Colon (tissue), 2 donors: ENCODE measurements around the gene PPP1CA.
"Not testable (repeated sequence)": the region's sequence is repeated elsewhere in the genome, so short reads cannot be mapped to it uniquely, and the experiment has no call there.

ENCODE experiments used
- FAIRE-seq: peaks from 2 replicates; lab custom pipeline; 2012; peaks lifted over from hg19 to GRCh38; lab: Jason Lieb, UNC
- donor health status: control.
- donor health status: control.

The PPP1CA gene

DNA sequence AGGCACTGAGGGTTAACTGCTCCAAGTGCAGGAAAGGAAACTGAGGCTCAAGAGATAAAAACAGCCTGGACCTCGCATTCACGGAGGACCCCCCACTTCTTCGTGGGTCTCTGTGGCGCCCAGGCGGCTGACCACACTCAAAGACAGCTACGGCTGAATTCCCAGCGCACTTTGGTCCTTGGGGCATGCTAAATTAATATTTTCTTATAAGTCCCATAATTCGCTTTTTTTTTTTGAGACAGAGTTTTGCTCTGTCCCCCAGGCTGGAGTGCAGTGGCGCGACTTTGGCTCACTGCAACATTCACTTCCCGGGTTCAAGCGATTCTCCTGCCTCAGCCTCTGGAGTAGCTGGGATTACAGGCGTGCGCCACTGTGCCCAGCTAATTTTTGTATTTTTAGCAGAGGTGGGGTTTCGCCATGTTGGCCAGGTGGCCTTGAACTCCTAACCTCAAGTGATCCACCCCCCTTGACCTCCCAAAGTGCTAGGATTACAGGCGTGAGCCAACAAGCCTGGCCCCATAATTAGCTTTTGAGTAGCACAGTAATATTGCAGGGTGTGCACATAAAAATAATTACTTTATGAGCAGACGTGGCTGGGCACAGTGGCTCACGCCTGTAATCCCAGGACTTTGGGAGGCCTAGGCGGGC is 658 bp upstream of the PPP1CA start:
- FAIRE-seq, result not testable (repeated sequence)

DNA sequence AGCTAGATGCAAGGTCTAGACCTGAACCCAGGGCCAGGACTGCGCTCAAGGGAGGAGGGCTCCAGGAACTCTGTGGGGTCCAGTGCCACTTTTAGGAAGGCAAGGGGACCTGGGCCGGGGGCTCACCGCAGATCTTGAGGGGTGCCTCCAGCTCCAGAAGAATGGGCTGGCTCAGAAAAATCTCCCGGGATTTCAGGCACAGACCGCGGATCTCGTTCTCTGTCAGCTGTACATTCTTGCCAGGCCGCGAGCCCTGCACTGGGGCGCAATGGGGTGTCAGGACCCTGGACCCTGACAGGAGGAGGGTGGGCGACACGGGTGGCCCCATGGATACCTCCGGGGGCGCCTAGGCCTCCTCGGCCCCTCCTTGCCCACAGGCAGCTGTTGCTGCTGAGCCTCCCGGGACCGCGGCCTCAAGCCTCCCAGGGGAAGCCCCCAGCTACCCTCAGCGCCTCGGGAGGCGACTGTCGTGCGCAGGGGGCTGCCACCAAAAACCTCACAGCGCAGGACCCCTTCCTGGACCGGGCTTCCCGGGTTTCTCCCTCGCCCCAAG is 640 bp downstream of the PPP1CA start:
- no peak for FAIRE-seq

DNA sequence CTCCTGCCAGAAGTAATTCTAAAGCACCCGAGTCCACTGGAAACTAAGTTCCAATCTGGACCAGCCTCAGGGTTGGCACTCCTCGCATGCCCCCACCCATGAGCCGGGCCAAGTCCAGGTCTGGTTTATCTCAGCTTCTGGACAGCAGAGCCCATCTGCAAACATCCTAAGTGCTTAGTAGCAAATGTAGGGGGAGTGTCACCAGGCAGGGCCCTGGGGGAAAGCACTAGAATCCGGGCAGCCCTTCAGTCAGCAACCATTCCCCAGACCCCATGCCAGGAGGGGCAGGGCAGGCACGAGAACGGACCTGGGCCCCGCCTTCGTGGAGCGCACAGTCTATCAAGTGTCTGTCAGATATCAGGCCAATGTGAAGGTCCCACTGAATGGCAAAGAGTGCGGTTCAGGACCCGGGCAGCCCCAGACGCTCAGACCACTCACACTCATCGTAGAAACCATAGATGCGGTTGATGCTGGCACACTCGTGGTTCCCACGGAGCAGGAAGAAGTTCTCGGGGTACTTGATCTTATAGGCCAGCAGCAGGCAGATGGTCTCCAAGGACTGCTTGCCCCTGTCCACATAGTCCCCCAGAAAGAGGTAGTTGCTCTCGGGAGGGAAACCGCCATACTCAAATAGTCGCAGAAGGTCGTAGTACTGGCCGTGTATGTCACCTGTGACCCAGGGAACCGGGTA is 1.3 kb downstream of the PPP1CA start:
- no peak for FAIRE-seq

DNA sequence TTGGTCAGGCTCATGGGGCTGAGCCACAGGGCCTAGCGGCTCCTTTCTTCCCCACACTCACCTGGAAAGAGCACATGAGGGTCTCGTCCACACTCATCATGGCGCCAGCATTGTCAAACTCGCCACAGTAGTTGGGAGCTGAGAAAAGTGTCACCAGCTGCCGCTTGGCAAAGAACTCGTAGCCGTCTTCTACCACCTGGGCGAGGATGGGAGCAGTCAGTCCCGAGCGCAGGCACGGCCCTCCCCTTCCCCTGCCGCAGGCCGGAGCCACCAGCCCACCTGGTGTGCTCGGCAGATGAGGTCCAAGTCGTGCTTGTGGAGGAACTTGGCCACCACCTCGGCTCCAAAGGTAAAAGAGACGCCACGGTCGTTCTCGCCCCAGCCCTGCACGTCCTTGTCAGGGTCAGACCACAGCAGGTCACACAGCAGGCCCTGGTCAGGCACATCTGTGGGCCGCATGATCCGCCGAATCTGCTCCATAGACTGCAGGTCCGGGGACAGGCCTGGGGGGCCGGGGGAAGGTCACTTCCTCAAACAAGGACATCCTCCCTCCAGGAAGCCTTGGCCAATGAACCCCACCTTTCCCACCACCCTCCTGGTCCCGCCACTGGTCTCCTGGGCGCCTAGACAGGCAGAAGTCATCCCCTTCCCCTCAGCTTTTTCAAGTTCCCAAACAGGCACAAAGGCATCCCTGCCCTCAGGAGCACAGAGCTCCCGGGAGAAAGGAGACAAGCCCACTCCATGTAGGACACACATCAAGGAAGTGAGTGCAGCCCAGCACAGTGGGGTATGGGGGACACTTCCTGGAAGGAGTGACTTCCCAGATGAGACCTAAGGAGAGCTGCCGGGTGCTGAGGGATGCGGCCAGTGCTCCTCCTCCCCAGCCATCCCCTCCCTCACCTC is 2.7 kb downstream of the PPP1CA start:
- no peak for FAIRE-seq

DNA sequence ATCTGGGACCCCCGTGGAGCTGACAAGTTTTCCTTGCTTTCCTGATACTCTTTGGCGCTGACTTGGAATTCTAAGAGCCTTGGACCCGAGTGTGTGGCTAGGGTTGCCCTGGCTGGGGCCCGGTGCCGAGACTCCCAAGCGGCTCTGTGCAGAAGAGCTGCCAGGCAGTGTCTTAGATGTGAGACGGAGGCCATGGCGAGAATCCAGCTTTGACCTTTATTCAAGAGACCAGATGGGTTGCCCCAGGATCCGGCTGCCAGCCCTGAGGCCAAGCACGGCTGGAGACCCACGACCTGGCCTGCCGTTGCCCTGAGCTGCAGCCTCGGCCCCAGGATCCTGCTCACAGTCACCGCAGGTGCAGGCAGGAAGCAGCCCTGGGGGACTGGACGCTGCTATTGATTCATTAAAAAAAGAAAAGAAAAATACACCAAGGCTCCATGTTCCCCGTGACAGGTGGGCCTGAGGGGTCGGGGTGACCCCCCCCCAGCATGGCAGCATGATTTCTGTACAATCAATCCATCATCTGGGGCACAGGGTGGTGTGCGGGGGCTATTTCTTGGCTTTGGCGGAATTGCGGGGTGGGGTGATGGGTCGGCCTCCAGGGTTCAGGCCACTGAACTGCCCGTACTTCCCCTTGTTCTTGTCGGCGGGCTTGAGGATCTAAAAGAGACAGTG is 3.5 kb downstream of the PPP1CA start:
- no peak for FAIRE-seq

DNA sequence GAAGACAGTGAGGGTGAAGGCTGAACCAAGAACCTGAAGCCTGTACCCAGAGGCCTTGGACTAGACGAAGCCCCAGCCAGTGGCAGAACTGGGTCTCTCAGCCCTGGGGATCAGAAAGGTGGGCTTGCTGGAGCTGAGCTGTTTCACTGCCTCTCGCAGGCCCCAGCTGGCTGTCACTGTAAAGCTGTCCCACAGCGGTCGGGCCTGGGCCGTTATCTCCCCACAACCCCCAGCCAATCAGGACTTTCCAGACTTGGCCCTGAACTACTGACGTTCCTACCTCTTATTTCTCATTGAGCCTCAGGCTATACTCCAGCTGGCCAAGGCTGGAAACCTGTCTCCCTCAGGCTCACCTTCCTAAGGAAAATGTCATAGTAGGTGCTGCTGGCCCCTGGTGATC is 4.1 kb downstream of the PPP1CA start:
- FAIRE-seq, result no peak

DNA sequence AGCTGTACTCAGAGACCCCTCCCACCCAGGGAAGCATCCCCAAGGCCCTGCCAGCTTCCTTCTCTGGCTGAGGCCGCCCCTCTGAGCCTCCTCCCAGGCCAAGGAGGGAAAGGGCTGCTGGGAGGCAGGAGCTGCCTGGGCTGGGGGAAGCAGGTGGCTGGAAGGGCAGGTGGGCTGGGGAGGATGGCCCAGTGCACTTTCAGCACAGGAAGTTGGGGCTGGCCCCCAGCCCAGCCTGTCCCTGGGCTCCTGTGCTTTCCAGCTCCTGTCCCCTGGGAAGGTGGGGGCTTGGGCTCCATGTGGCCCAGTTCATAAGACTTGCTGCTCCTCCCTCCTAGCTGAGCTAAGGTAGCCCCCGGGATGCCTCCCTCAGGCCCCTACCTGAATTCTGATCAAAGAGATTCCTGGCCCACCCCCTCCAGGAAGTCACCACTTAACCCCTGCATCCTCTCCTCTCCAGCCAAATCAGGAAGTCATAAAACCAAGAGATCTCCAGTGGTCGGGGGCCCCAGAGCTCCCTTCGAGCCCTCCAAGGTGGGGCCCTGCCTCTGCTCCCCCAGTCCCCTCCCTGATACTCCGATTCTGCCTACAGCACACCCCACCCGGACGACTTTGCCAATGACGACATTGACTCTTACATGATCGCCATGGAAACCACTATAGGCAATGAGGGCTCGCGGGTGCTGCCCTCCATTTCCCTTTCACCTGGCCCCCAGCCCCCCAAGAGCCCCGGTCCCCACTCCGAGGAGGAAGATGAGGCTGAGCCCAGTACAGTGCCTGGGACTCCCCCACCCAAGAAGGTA is 4.9 kb downstream of the PPP1CA start:
- no peak for FAIRE-seq

DNA sequence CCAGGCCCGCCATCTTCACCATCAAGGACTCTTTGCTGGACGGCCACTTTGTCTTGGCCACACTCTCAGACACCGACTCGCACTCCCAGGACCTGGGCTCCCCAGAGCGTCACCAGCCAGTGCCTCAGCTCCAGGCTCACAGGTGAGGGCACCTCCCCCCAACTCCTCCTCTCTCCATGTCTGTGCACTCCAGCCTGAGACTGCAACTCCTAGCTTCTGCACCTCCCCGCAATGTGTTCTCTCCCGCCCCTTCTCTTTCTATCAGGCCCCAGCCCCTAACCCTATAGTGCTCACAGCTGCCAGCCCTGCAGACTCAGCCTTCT is 5.4 kb downstream of the PPP1CA start:
- no peak for FAIRE-seq

DNA sequence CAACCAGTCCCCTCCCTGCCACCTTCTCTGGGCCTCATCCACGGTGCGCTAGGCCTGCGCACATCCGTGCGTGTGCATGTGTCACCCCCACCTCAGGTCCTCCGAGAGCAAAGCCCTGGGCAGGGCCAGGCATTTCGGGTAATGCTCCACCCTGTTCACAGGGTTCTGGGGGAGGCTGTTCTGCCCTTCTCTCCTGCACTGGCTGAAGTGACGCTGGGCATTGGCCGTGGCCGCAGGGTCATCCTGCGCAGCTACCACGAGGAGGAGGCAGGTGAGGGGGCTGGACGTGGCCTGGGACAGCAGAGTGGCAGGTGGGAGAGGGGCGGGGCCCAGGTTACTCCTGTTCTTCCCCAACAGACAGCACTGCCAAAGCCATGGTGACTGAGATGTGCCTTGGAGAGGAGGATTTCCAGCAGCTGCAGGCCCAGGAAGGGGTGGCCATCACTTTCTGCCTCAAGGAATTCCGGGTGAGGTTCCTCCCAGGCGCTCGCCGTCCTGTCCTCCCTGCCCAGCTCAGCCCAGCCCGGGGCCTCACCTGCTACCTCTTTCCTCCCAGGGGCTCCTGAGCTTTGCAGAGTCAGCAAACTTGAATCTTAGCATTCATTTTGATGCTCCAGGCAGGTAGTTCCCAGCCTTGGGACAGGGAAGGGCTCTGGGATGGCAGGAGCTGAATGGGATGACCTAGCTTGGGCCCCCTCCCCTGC is 6.0 kb downstream of the PPP1CA start:
- no peak for FAIRE-seq

DNA sequence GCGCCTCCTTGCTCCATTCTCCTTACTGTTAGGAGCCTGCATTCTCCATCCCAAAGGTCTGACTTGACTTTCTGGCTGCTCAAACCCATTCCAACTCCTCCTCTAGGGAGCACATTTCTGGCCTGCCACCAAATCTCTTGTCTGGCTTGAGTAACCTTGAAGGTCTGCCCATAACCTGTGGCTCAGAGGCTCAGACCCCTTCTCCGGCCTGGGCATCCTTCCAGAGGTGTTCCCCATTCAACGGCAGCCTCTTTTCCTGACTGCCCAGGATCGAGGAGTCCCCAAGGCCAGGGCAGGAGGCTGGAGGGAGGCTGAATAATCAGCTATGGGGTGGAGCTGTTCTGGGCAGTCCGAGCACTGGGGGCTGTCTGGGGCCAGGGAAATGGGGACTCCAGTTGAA is 7.7 kb downstream of the PPP1CA start:
- FAIRE-seq, result no peak

DNA sequence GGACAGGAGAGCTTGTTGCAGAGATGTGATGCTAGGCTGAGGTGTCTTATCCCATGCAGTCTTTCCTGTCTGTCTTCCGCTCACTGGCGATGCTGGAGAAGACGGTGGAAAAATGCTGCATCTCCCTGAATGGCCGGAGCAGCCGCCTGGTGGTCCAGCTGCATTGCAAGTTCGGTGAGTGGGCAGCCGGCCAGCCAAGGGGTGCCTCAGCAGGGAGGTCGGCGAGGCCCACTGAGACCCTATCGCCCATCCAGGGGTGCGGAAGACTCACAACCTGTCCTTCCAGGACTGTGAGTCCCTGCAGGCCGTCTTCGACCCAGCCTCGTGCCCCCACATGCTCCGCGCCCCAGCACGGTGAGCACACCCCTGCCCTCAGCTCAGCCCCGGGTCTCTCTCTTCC is 8.2 kb downstream of the PPP1CA start:
- FAIRE-seq, result no peak

DNA sequence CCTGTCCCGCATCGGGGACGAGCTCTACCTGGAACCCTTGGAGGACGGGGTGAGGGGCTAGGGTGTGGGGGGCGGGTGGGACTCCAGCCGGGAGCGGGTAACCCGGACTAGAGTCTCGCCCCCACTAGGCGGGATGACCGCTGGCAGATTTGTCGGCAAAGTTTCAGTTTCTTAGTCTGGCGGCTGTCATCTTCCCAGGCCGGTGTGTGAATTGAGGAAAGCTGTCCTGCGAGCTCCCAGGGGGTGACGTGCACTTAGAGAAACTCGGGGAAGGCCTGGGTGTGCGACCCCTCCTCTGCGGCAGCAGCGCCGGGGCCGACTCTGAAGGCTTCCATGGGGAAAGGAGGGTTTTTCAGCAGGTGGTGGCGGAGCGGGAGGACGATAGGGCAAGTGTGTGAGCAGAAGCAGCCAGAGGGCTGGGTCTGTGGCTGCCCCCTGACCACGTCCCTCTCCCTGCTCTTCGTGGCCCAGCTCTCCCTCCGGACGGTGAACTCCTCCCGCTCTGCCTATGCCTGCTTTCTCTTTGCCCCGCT is 9.4 kb downstream of the PPP1CA start:
- FAIRE-seq, result no peak

DNA sequence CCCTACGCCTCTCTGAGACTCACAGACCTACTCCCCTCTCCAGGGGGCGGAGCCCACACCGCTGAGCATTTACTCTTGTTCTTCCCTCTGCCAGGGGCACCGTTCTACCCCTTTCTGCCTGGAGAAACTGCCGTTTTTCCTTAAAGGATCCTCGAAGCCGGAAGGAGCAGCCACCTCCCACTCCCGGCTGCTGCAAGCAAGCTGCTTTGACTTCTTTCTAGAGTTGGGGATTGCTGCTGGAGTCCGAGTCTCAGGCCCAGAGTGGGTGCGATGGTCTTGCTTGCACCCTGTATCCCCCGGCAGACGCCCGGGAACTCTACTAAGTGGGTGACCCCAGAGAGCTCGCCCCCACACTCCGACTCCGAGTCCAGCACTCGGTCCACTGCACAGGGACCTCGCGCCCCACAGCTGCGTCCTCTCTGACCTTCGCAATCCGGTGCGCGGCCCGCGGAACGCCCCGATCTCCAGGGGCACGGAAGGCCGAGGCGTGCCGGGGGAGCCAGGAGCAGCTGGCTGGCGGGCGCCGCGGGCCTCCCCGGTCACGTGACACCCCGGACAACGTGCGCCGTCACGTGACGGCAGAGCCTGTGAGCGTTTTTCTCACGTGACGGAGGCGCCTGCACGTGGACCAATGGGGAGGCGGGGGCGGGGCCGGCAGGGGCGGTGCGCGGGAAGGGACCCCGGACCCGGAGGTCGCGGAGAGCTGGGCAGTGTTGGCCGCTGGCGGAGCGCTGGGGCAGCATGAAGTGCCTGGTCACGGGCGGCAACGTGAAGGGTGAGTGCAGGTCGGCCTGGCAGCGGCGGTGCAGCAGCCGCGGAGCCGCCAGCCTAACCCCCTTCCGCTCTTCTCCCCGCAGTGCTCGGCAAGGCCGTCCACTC is 10.1 kb downstream of the PPP1CA start, which contains the start of gene RAD9A:
TSS of gene RAD9A (plus strand) at position 683 of the 879 bp plus-strand sequence. CDS start at position 742, 59 bp downstream.
- no peak for FAIRE-seq

DNA sequence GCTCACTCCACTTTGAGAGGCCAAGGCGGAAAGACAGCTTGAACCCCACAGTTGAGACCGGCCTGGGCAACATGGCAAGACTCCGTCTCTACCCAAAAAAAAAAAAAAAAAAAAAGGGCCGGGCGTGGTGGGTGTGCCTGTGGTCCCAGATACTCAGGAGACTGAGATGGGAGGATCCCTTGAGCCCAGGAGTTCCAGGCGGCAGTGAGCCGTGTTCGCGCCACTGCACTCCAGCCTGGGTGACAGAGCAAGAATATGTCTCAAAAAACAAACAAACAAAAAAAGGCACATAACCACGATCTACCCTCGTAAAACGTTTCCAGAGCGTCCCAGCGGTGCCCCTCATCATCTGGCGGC is 10.7 kb downstream of the PPP1CA start:
- no peak for FAIRE-seq

DNA sequence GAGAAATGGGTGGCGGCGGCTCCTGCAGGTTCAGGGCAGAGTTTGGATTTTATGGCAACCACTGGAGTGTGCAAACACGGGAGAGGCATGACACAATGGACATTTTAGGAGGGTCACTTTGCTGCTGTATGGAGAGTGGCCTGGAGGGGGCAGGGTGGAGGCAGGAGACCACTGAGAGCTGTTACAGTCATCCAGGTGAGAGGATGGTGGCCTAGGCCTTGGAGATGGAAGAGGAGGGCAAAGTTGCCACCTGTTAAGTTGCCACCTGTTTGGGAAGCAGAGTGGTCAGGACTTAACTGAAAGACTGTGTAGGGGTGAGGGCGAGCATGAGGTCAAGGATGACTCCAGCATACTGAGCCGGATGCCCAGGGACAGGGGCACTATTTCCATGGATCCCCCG is 12.2 kb downstream of the PPP1CA start:
- no peak for FAIRE-seq

DNA sequence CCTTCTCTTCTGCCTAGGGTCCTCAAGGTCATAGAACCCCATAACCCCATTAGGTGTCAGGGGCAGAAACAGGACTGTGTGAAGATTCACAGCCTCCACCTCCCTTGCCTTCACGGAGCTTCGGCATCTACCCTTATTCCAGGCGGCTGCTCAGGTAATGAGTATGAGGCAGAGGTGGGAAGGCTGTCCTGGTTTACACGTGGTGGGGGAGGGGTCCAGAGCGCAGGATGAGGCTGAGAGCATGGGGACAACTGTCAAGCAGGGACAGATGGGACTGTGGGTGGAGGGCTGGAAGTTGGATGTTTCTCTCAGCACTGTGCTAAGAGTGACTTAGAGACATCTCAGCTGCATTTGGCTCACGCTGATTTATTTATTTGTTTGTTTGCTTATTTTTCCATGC is 14.1 kb downstream of the PPP1CA start:
- no peak for FAIRE-seq

DNA sequence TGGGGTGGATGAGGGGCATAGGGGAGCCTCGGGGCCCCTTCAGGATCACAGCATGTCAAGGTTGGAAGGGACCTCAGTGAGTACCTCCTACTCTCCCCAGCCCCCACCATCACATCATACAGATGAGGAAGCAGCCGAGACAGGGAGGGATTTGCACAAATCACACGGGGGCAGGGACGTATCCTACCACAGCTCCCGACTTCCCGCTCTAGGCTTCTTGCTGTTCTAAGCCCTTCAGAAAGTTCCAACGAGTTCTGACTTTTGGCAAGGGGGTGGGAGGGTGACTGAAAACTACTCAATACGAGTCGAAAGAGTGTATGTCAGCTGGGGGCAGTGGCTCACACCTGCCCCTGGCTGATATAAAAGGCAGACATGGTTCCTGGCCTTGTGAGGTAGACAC is 14.6 kb downstream of the PPP1CA start:
- no peak for FAIRE-seq

DNA sequence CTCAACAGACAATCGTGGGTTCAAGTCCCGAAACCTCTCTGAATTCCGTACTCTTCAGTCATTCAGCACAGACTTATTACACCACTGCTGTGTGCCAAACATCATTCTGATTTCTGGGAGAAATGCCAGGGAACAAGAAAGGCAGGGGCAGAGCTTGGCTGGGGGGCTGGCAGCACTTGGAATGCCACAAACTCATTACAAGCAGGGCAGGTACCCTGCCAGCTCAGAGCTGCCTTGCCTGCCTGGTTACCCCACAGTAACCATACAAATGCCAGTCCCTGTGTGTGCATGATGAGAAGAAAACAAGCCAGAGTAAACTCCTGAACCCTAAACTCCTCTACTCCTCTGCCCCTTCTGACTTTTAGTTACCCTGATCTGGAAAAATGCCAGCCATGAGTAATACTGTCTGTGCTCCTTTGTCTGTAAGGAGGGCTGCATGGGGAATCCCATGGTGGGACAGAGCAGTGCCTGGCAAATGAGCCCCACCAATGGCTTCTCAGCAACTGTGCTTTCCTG is 16.7 kb downstream of the PPP1CA start:
- FAIRE-seq, result no peak
